ENCODE measurements around the gene ST8SIA5. TPM values are rescaled to one million over a fixed set of nuclear protein-coding genes. Genes with fewer than 3 reads are reported as not detected.

ST8SIA5 gene
- total and polyA plus RNA-seq, 4 donors: 3.3 to 26.6 (median 16.1) TPM

GRCh38 chr18:46768166-46768921 lies 11.5 kb upstream of the ST8SIA5 start:
- no peak overlapping the region for H3K27ac ChIP-seq (ENCODE audit: low read depth, low read length)
- WGBS (ENCODE audit: insufficient coverage): 62% methylated on average over 9 of the region's 9 CpGs
- peaks cover 11% of the 10 kb centered on the region for H3K4me1 ChIP-seq (ENCODE audit: control insufficient read depth, insufficient read depth, low read length)

DNA sequence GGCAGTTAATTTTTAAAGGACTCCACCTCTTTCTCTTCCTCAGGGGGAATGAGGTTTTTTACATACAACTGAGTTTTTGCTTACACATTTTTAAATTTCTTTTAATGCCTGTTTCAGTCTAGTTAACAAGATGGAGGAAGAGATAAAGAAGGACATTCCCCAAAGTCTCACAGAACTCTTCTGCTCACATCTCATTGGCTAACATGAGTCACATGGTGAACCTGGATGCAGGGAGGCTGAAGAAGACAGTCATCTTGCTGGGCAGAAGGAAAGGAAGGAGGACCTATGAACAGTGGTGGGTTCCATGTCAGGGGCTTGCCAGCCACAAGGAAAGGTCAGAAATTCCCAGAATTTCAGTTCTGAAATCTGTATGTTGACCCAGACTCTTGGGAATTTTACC lies 10.4 kb upstream of the ST8SIA5 start:
- no peaks in the 10 kb centered on the region for H3K27me3 ChIP-seq (ENCODE audit: control insufficient read depth, insufficient read depth, low read length)
- H3K4me1 ChIP-seq (ENCODE audit: control insufficient read depth, insufficient read depth, low read length): peaks cover 11% of the 10 kb centered on the region
- no peak for DNase-seq (ENCODE audit: low read depth in 4 of 6, low spot score in 6 of 6)
- H3K4me3 ChIP-seq (ENCODE audit: low read depth, low read length): no peak overlapping the region
- no peak overlapping the region for H3K27ac ChIP-seq (ENCODE audit: low read depth, low read length)
- H3K36me3 ChIP-seq (ENCODE audit: control insufficient read depth, insufficient read depth, low read length): no peaks in the 10 kb centered on the region
- no peaks in the 10 kb centered on the region for H3K9me3 ChIP-seq (ENCODE audit: control insufficient read depth, insufficient read depth, low read length)

More at GRCh38 chr18:46768166-46768921, 11.5 kb upstream of the ST8SIA5 start:
- no peak for DNase-seq (ENCODE audit: low read depth in 4 of 6, low spot score in 6 of 6)
- Histone ChIP-seq H3K4me3 (ENCODE audit: low read depth, low read length) (no peak overlapping the region), H3K27me3 (ENCODE audit: control insufficient read depth, insufficient read depth, low read length) (no peaks in the 10 kb centered on the region), H3K36me3 (ENCODE audit: control insufficient read depth, insufficient read depth, low read length) (no peaks in the 10 kb centered on the region), H3K9me3 (ENCODE audit: control insufficient read depth, insufficient read depth, low read length) (no peaks in the 10 kb centered on the region)

DNA sequence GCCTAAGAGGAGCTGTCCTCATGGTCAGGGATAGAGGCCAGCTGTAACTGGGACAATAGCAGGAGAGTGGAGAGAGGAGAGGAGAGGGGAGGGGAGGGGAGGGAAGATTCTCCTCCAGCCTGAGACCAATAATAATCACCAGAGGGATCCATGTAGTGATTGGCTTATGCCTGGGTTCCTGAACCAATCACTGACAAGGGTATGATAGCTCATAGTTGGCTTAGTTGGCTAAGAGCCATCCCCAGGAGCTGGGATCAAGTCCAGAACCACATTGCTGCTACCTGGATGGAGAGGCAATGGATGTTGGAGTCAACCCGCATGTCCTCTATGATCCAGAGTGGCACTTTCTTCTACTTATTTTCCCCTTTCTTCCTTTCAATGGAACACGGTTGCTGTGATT lies 7.7 kb upstream of the ST8SIA5 start:
- no peak overlapping the region for H3K4me3 ChIP-seq (ENCODE audit: low read depth, low read length)
- H3K27me3 ChIP-seq (ENCODE audit: control insufficient read depth, insufficient read depth, low read length): peaks cover 3% of the 10 kb centered on the region
- WGBS (ENCODE audit: insufficient coverage): no CpG with 5 or more reads among the region's 2 CpGs
- no peak overlapping the region for H3K27ac ChIP-seq (ENCODE audit: low read depth, low read length)
- no peaks in the 10 kb centered on the region for H3K9me3 ChIP-seq (ENCODE audit: control insufficient read depth, insufficient read depth, low read length)
- H3K36me3 ChIP-seq (ENCODE audit: control insufficient read depth, insufficient read depth, low read length): no peaks in the 10 kb centered on the region
- DNase-seq (ENCODE audit: low read depth in 4 of 6, low spot score in 6 of 6): no peak
- peaks cover 4% of the 10 kb centered on the region for H3K4me1 ChIP-seq (ENCODE audit: control insufficient read depth, insufficient read depth, low read length)

DNA sequence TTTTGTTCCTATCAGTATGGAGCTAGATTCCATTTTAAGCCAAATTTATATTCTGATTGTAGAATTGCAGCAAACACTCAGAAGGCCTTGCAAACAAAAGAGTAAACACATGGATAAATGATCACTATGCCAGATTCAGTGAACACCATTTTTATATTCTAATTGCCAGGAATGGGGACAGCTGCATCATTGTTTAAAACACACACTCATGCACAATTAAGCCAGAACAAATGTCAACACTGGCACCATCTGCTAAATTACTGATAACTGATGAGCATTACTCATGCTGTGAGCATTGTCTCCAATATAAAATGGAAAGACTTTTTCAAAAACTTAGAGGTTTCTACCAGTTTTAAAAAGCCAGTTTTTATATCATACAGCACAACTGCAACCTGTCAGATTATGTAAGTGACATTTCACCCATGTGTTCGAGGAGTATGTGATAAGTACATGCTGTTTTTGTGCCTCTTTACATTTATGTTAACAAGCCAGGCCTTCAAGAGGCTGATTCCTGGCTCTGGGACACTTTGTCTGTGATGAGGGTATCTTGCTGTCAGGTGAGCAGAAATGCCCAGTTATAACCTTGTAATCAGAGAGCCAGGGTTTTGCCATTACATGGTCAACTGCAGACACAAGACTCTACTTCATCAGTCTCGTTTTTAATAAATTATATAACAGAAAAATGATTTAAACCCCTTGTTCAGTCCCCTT lies 4.4 kb upstream of the ST8SIA5 start:
- Histone ChIP-seq H3K4me3 (ENCODE audit: low read depth, low read length) (no peak overlapping the region), H3K27me3 (ENCODE audit: control insufficient read depth, insufficient read depth, low read length) (peaks cover 16% of the 10 kb centered on the region), H3K4me1 (ENCODE audit: control insufficient read depth, insufficient read depth, low read length) (peaks cover 17% of the 10 kb centered on the region), H3K9me3 (ENCODE audit: control insufficient read depth, insufficient read depth, low read length) (no peaks in the 10 kb centered on the region), H3K27ac (ENCODE audit: low read depth, low read length) (no peak overlapping the region), H3K36me3 (ENCODE audit: control insufficient read depth, insufficient read depth, low read length) (no peaks in the 10 kb centered on the region)
- WGBS (ENCODE audit: insufficient coverage): no CpG with 5 or more reads among the region's 2 CpGs
- peak in 2 of 6 donors; percentile 79 to 86 for DNase-seq (ENCODE audit: low read depth in 4 of 6, low spot score in 6 of 6)

DNA sequence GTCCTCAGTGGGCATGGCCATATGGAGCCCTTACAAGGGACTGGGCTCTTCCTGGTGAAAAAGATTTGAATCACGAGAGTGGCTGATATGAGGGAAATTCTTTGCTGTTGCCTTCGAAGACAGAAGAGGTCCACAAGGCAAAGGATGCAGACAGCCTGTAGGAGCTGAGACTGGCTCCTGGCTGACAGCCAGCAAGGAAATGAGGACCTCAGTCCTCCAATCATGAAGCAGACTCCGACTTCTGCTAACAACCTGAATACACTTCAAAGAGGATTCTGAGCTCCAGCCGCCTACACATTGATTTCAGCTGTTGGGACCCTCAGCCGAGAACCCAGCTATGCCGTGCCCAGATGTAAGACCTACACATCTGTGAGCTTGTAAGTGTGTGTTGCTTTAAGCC lies 3.0 kb upstream of the ST8SIA5 start:
- no peaks in the 10 kb centered on the region for H3K9me3 ChIP-seq (ENCODE audit: control insufficient read depth, insufficient read depth, low read length)
- peaks cover 18% of the 10 kb centered on the region for H3K4me1 ChIP-seq (ENCODE audit: control insufficient read depth, insufficient read depth, low read length)
- no peak overlapping the region for H3K27ac ChIP-seq (ENCODE audit: low read depth, low read length)
- no peak overlapping the region for H3K4me3 ChIP-seq (ENCODE audit: low read depth, low read length)
- H3K36me3 ChIP-seq (ENCODE audit: control insufficient read depth, insufficient read depth, low read length): no peaks in the 10 kb centered on the region
- 36% methylated on average over 4 of the region's 6 CpGs for WGBS (ENCODE audit: insufficient coverage)
- peak in 2 of 6 donors; percentile 47 to 64 for DNase-seq (ENCODE audit: low read depth in 4 of 6, low spot score in 6 of 6)
- peaks cover 16% of the 10 kb centered on the region for H3K27me3 ChIP-seq (ENCODE audit: control insufficient read depth, insufficient read depth, low read length)

GRCh38 chr18:46756025-46756558 lies 761 bp downstream of the ST8SIA5 start:
- Histone ChIP-seq H3K27ac (ENCODE audit: low read depth, low read length) (no peak overlapping the region), H3K9me3 (ENCODE audit: control insufficient read depth, insufficient read depth, low read length) (no peaks in the 10 kb centered on the region), H3K36me3 (ENCODE audit: control insufficient read depth, insufficient read depth, low read length) (no peaks in the 10 kb centered on the region), H3K27me3 (ENCODE audit: control insufficient read depth, insufficient read depth, low read length) (peaks cover 16% of the 10 kb centered on the region), H3K4me3 (ENCODE audit: low read depth, low read length) (peak overlapping the region; percentile 48), H3K4me1 (ENCODE audit: control insufficient read depth, insufficient read depth, low read length) (peaks cover 23% of the 10 kb centered on the region)
- whole genome bisulfite sequencing (ENCODE audit: insufficient coverage): under 1% methylated on average over 41 of the region's 41 CpGs
- peak in 2 of 6 donors; percentile 37 to 44 for DNase-seq (ENCODE audit: low read depth in 4 of 6, low spot score in 6 of 6)

DNA sequence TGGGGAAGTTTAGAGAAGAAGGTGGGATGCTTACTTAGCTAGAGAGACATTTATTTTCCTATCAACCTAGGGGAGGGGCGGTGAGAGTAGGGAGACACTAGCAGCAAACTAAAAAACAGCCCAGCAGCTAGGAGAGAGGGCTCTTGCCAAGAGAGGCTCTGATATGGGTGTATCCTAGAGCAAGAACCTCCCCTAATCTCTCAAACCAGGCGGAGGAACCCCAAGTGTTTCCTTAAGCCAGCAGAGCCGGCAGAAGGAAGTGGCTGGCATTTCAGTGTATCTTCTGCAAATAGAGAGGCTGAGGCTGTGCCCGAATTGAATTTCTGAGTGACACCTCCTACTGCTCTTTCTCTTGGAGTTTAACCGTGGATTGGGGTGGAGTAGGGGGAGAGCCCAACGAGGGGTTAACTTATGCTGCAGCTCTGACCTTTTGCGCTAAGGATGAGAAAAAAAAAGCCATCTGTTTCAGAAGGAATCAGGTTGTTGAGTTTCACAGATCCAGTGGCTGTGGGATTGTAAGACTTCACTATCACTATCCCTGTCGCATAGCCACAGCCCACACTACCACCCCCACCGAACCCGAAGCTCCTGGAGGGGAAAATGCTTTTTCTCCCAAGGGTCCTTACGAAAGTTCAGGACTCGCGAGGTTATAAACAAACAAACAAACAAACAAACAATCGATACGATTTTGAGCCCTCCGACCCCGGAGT lies 1.4 kb downstream of the ST8SIA5 start:
- H3K27me3 ChIP-seq (ENCODE audit: control insufficient read depth, insufficient read depth, low read length): peaks cover 16% of the 10 kb centered on the region
- peak overlapping the region; percentile 41 for H3K27ac ChIP-seq (ENCODE audit: low read depth, low read length)
- H3K36me3 ChIP-seq (ENCODE audit: control insufficient read depth, insufficient read depth, low read length): no peaks in the 10 kb centered on the region
- H3K9me3 ChIP-seq (ENCODE audit: control insufficient read depth, insufficient read depth, low read length): no peaks in the 10 kb centered on the region
- H3K4me3 ChIP-seq (ENCODE audit: low read depth, low read length): peak overlapping the region; percentile 48
- WGBS (ENCODE audit: insufficient coverage): 6% methylated on average over 5 of the region's 17 CpGs
- peaks cover 23% of the 10 kb centered on the region for H3K4me1 ChIP-seq (ENCODE audit: control insufficient read depth, insufficient read depth, low read length)
- DNase-seq (ENCODE audit: low read depth in 4 of 6, low spot score in 6 of 6): peak in 2 of 6 donors; percentile 46 to 55

- H3K9me3 ChIP-seq (ENCODE audit: control insufficient read depth, insufficient read depth, low read length): no peaks in the 10 kb centered on the region
- 55% methylated on average over 8 of the region's 13 CpGs for WGBS (ENCODE audit: insufficient coverage)
- H3K4me1 ChIP-seq (ENCODE audit: control insufficient read depth, insufficient read depth, low read length): peaks cover 20% of the 10 kb centered on the region
- peaks cover 15% of the 10 kb centered on the region for H3K27me3 ChIP-seq (ENCODE audit: control insufficient read depth, insufficient read depth, low read length)
- peak overlapping the region; percentile 48 for H3K4me3 ChIP-seq (ENCODE audit: low read depth, low read length)
- peak in 1 of 6 donors; percentile 29 for DNase-seq (ENCODE audit: low read depth in 4 of 6, low spot score in 6 of 6)
- H3K27ac ChIP-seq (ENCODE audit: low read depth, low read length): no peak overlapping the region
- H3K36me3 ChIP-seq (ENCODE audit: control insufficient read depth, insufficient read depth, low read length): no peaks in the 10 kb centered on the region
Observed at GRCh38 chr18:46754661-46755292, 2.1 kb downstream of the ST8SIA5 start.

- no peaks in the 10 kb centered on the region for H3K36me3 ChIP-seq (ENCODE audit: control insufficient read depth, insufficient read depth, low read length)
- H3K4me3 ChIP-seq (ENCODE audit: low read depth, low read length): no peak overlapping the region
- 83% methylated on average over 1 of the region's 3 CpGs for WGBS (ENCODE audit: insufficient coverage)
- peaks cover 19% of the 10 kb centered on the region for H3K4me1 ChIP-seq (ENCODE audit: control insufficient read depth, insufficient read depth, low read length)
- peaks cover 11% of the 10 kb centered on the region for H3K27me3 ChIP-seq (ENCODE audit: control insufficient read depth, insufficient read depth, low read length)
- H3K9me3 ChIP-seq (ENCODE audit: control insufficient read depth, insufficient read depth, low read length): no peaks in the 10 kb centered on the region
- DNase-seq (ENCODE audit: low read depth in 4 of 6, low spot score in 6 of 6): no peak
- no peak overlapping the region for H3K27ac ChIP-seq (ENCODE audit: low read depth, low read length)
Observed at GRCh38 chr18:46754188-46754587, 2.7 kb downstream of the ST8SIA5 start.
